Activated T-cell treated with anti-CD3 and anti-CD28 coated beads for 24 hours (primary cell): ENCODE results near the gene LRRC70.
"Not testable (repeated sequence)": the region's sequence is repeated elsewhere in the genome, so short reads cannot be mapped to it uniquely, and the experiment has no call there.

ENCODE experiments used
- DNase-seq: peaks from one replicate; pipeline ENCODE4 v3.0.0-alpha.2; 2020; ENCODE audit warnings: low read depth

Gene LRRC70

GRCh38 chr5:62608529-62609511, 30.2 kb downstream of the LRRC70 start:
- no peak for DNase-seq

GRCh38 chr5:62614355-62614754, 35.7 kb downstream of the LRRC70 start:
- DNase-seq: no peak

- no peak for DNase-seq
Observed at GRCh38 chr5:62616615-62617277, 38.1 kb downstream of the LRRC70 start.

- DNase-seq: no peak
Observed at GRCh38 chr5:62617943-62618342, 39.3 kb downstream of the LRRC70 start.

- no peak for DNase-seq
Observed at GRCh38 chr5:62620761-62621160, 42.1 kb downstream of the LRRC70 start.

GRCh38 chr5:62621280-62621679, 42.7 kb downstream of the LRRC70 start:
- no peak for DNase-seq

GRCh38 chr5:62623271-62623670, 44.7 kb downstream of the LRRC70 start:
- DNase-seq: no peak

- DNase-seq: not testable (repeated sequence)
Observed at GRCh38 chr5:62624436-62624835, 45.8 kb downstream of the LRRC70 start.

- no peak for DNase-seq
Observed at GRCh38 chr5:62626534-62626933, 47.9 kb downstream of the LRRC70 start.

GRCh38 chr5:62627121-62627520, 48.5 kb downstream of the LRRC70 start:
- no peak for DNase-seq

- no peak for DNase-seq
Observed at GRCh38 chr5:62627901-62628300, 49.3 kb downstream of the LRRC70 start.
